ENCODE measurements around the gene KIF2B.
"Not testable (repeated sequence)": the region's sequence is repeated elsewhere in the genome, so short reads cannot be mapped to it uniquely, and the experiment has no call there.

KIF2B gene

GRCh38 chr17:53822764-53823163 is at the start of gene KIF2B:
Gene KIF2B, plus strand, starts transcription at chr17:53822927. Its CDS starts 107 bp downstream, at chr17:53823034.
- no peak for DNase-seq

GRCh38 chr17:53780320-53780719 is 42.4 kb upstream of the KIF2B start:
- DNase-seq: no peak

GRCh38 chr17:53791551-53791950 is 31.2 kb upstream of the KIF2B start:
- no peak for DNase-seq

GRCh38 chr17:53792451-53792850 is 30.3 kb upstream of the KIF2B start:
- no peak for DNase-seq

GRCh38 chr17:53792997-53793396 is 29.7 kb upstream of the KIF2B start:
- no peak for DNase-seq

GRCh38 chr17:53794875-53795274 is 27.9 kb upstream of the KIF2B start:
- DNase-seq: no peak

- no peak for DNase-seq
These were observed 26.1 kb upstream of the KIF2B start for GRCh38 chr17:53796642-53797041.

- DNase-seq: no peak
These were observed 25.2 kb upstream of the KIF2B start for GRCh38 chr17:53797501-53797900.

- no peak for DNase-seq
These were observed 18.3 kb upstream of the KIF2B start for GRCh38 chr17:53804437-53804836.

GRCh38 chr17:53806473-53806872 is 16.3 kb upstream of the KIF2B start:
- DNase-seq: no peak

- DNase-seq: no peak
These were observed 15.4 kb upstream of the KIF2B start for GRCh38 chr17:53807286-53807685.

- no peak for DNase-seq
These were observed 4.5 kb upstream of the KIF2B start for GRCh38 chr17:53818271-53818670.

GRCh38 chr17:53818929-53819328 is 3.8 kb upstream of the KIF2B start:
- DNase-seq: no peak

- DNase-seq: no peak
These were observed 2.8 kb upstream of the KIF2B start for GRCh38 chr17:53819956-53820355.

- no peak for DNase-seq
These were observed 769 bp downstream of the KIF2B start for GRCh38 chr17:53823341-53824050.

GRCh38 chr17:53834771-53835170 is 12.0 kb downstream of the KIF2B start:
- DNase-seq: not testable (repeated sequence)

GRCh38 chr17:53837131-53837530 is 14.4 kb downstream of the KIF2B start:
- DNase-seq: no peak

- no peak for DNase-seq
These were observed 21.9 kb downstream of the KIF2B start for GRCh38 chr17:53844491-53845107.

GRCh38 chr17:53871128-53871527 is 48.4 kb downstream of the KIF2B start:
- DNase-seq: not testable (repeated sequence)

Measured in NCI-H2171 (cell line).